K562 (cell line): ENCODE measurements around the gene ZNF546. TPM values are rescaled to one million over a fixed set of nuclear protein-coding genes. Genes with fewer than 3 reads are reported as not detected.

ENCODE experiments used
- BRCA1 ChIP-seq, 2 experiments: fragments of 450-650 bp in 1 of 2; sonication (generic) in 1 of 2; formaldehyde crosslinking in 1 of 2; IDR thresholded peaks; 2 replicates each; pipeline versions ENCODE4 v1.5.0 to v1.6.1; 2017 to 2020; ENCODE audit warnings: mild to moderate bottlenecking in 1 of 2, missing genetic modification reagents in 1 of 2
- CGGBP1 ChIP-seq: fragments of 250-450 bp; sonication (Bioruptor Pico); IDR thresholded peaks from 2 replicates; pipeline ENCODE4 v1.9.0; 2021; ENCODE audit warnings: mild to moderate bottlenecking
- CHCHD3 ChIP-seq: fragments of 250-450 bp; sonication (Bioruptor Pico); IDR thresholded peaks from 2 replicates; pipeline ENCODE4 v2.1.2; 2022; ENCODE audit warnings: mild to moderate bottlenecking
- EHMT2 ChIP-seq: fragments of 450-650 bp; IDR thresholded peaks from 2 replicates; pipeline ENCODE4 v1.6.1; 2018; ENCODE audit warnings: antibody characterized with exemption
- ELF1 ChIP-seq: fragments of 200-800 bp; sonication (Bioruptor generic); IDR thresholded peaks from 2 replicates; pipeline ENCODE4 v1.6.1; 2016; ENCODE audit warnings: missing genetic modification characterization, missing compliant biosample characterization
- ETV6 ChIP-seq, 3 experiments: fragments of 150-350 bp in 1 of 3; sonication (generic) in 1 of 3; formaldehyde crosslinking in 1 of 3; IDR thresholded peaks; 2 replicates each; pipeline versions ENCODE4 v1.6.1 to v1.8.0; 2014 to 2022; ENCODE audit warnings: borderline replicate concordance in 2 of 3, low read depth in 2 of 3, antibody characterized with exemption in 1 of 3, low read length in 1 of 3, mild to moderate bottlenecking in 1 of 3, missing genetic modification reagents in 1 of 3
- GATAD2A ChIP-seq: fragments of 450-650 bp; IDR thresholded peaks from 2 replicates; pipeline ENCODE4 v1.6.1; 2017
- HLTF ChIP-seq: fragments of 450-650 bp; IDR thresholded peaks from 2 replicates; pipeline ENCODE4 v1.6.1; 2016
- HNRNPLL ChIP-seq: fragments of 200-400 bp; formaldehyde crosslinking; IDR thresholded peaks from 2 replicates; pipeline ENCODE4 v1.6.1; 2017; ENCODE audit warnings: low read length, low read depth, mild to moderate bottlenecking; ENCODE audit not compliant: poor library complexity, severe bottlenecking
- ILK ChIP-seq: fragments of 450-650 bp; IDR thresholded peaks from 2 replicates; pipeline ENCODE4 v1.6.1; 2016; ENCODE audit warnings: missing genetic modification characterization, low read depth, mild to moderate bottlenecking, missing compliant biosample characterization, moderate library complexity, borderline replicate concordance
- KLF10 ChIP-seq: fragments of 250-450 bp; sonication (Bioruptor Pico); IDR thresholded peaks from 2 replicates; pipeline ENCODE4 v1.6.1; 2021; ENCODE audit warnings: matching md5 sums
- MYNN ChIP-seq, 2 experiments: sonication (generic); formaldehyde crosslinking in 1 of 2; IDR thresholded peaks; 2 replicates each; pipeline versions ENCODE4 v1.5.0 to v1.6.1; 2016 to 2020; ENCODE audit warnings: antibody characterized with exemption in 1 of 2, missing genetic modification reagents in 1 of 2
- NCOA4 ChIP-seq: fragments of 450-650 bp; IDR thresholded peaks from 2 replicates; pipeline ENCODE4 v1.6.1; 2018; ENCODE audit warnings: mild to moderate bottlenecking; ENCODE audit not compliant: partially characterized antibody
- NEUROD1 ChIP-seq: fragments of 150-350 bp; IDR thresholded peaks from 2 replicates; pipeline ENCODE4 v1.6.1; 2014; ENCODE audit warnings: borderline replicate concordance, low read length, low read depth; ENCODE audit not compliant: partially characterized antibody
- NFIC ChIP-seq: fragments of 450-650 bp; IDR thresholded peaks from 2 replicates; pipeline ENCODE4 v1.6.1; 2017; ENCODE audit warnings: mild to moderate bottlenecking, inconsistent platforms
- PPARD ChIP-seq: fragments of 250-450 bp; sonication (Bioruptor Pico); IDR thresholded peaks from 2 replicates; pipeline ENCODE4 v1.8.0; 2022; ENCODE audit warnings: inconsistent platforms, mild to moderate bottlenecking, moderate library complexity
- RBM39 ChIP-seq: fragments of 200-400 bp; formaldehyde crosslinking; optimal IDR thresholded peaks from 2 replicates; pipeline ENCODE3; 2018; ENCODE audit warnings: low read depth, low read length
- SAP30 ChIP-seq: fragments of 200-600 bp; sonication (generic); IDR thresholded peaks from 2 replicates; pipeline ENCODE4 v1.6.1; 2012; ENCODE audit warnings: borderline replicate concordance, low read depth, mild to moderate bottlenecking, moderate library complexity, low read length, control low read depth, inconsistent platforms; ENCODE audit not compliant: insufficient read depth, poor library complexity, severe bottlenecking
- SIRT6 ChIP-seq: IDR thresholded peaks from one replicate; pipeline ENCODE4 v1.6.1; 2012; ENCODE audit warnings: low read depth, mild to moderate bottlenecking, control low read depth, inconsistent platforms, low read length, moderate library complexity
- SNIP1 ChIP-seq: fragments of 450-650 bp; IDR thresholded peaks from 2 replicates; pipeline ENCODE4 v1.7.1; 2017; ENCODE audit warnings: low read depth, mild to moderate bottlenecking
- SRSF1 ChIP-seq: fragments of 200-400 bp; formaldehyde crosslinking; IDR thresholded peaks from 2 replicates; pipeline ENCODE4 v1.6.1; 2017; ENCODE audit warnings: mild to moderate bottlenecking, low read depth, low read length, moderate library complexity
- VEZF1 ChIP-seq: fragments of 200-800 bp; sonication (Bioruptor generic); IDR thresholded peaks from 2 replicates; pipeline ENCODE4 v1.6.1; 2017; ENCODE audit warnings: missing genetic modification characterization, missing compliant biosample characterization
- ZBTB9 ChIP-seq: fragments of 450-650 bp; formaldehyde crosslinking; IDR thresholded peaks from 2 replicates; pipeline ENCODE4 v1.4.0; 2020; ENCODE audit warnings: mild to moderate bottlenecking, moderate library complexity
- ZNF232 ChIP-seq: sonication (generic); formaldehyde crosslinking; IDR thresholded peaks from 2 replicates; pipeline ENCODE4 v1.8.0; 2022; ENCODE audit warnings: mild to moderate bottlenecking, missing genetic modification reagents
- ZNF253 ChIP-seq: fragments of 250-450 bp; sonication (Bioruptor Pico); conservative IDR thresholded peaks from 2 replicates; pipeline ENCODE4 v1.6.1; 2021; ENCODE audit warnings: mild to moderate bottlenecking
- ZNF408 ChIP-seq: fragments of 250-450 bp; sonication (Bioruptor Pico); IDR thresholded peaks from 2 replicates; pipeline ENCODE4 v1.4.0; 2020; ENCODE audit warnings: low read depth, mild to moderate bottlenecking, moderate library complexity
- polyA plus RNA-seq, 8 experiments: library from polyadenylated mRNA; depleted of rRNA in 4 of 8; stranded (reverse) in 5 of 8; unstranded in 3 of 8; fragments of >200 nt; fragmentation: Nextera tagmentation in 2 of 8; fragmentation: Illumina TruSeq in 1 of 8; extraction: Ambion mirVana in 2 of 8; extraction: Trizol in 1 of 8; gene quantifications; 2 replicates each; pipeline versions ENCODE4 v1.2.1 to v1.2.3, GENCODE V29; 2011 to 2014; ENCODE audit warnings: inconsistent platforms in 1 of 8, missing spikeins in 1 of 8
- total RNA-seq, 7 experiments: library from RNA; depleted of rRNA in 6 of 7; stranded (reverse); fragments of >200 nt in 6 of 7; fragmentation: Illumina TruSeq in 2 of 7; extraction: Trizol in 2 of 7; gene quantifications; 2 replicates each; pipeline versions ENCODE4 v1.2.1 to v1.2.3, GENCODE V29; 2011 to 2021; ENCODE audit warnings: low replicate concordance in 1 of 7

Gene ZNF546
- total and polyA plus RNA-seq, 9 of the 15 experiments (the other 6 are each of a cell fraction or from before 2014, with no cell fraction given), result 0.73 to 5.1 (median 2.2) TPM

- TF ChIP-seq GATAD2A (no peak), NFIC (peak; percentile 45; the same call in 1 of the 2 replicates), SNIP1 (no peak), SAP30 (peak; percentile 23), CGGBP1 (CRISPR knock-in tag) (no peak), RBM39 (no peak), MYNN (IDR thresholded peaks at IDR 0.05) (no peak), MYNN (CRISPR knock-in tag; IDR thresholded peaks at IDR 0.05) (no peak), SIRT6 (no peak), VEZF1 (CRISPR knock-in tag) (peak; percentile 26; the same call in 1 of the 2 replicates), NEUROD1 (peak; percentile 22), HNRNPLL (peak; percentile 72), ETV6 (IDR thresholded peaks at IDR 0.05; ENCODE audit: borderline replicate concordance in 1 of 2, low read depth in 2 of 2, low read length in 1 of 2) (no peak; a peak in 1 of 4 replicates), ETV6 (CRISPR knock-in tag; IDR thresholded peaks at IDR 0.05; ENCODE audit: borderline replicate concordance) (no peak), ELF1 (peak; percentile 71; the same call in 1 of the 2 replicates), SRSF1 (no peak), BRCA1 (IDR thresholded peaks at IDR 0.05) (no peak), BRCA1 (CRISPR knock-in tag; IDR thresholded peaks at IDR 0.05) (no peak), ILK (tag) (no peak), NCOA4 (no peak), KLF10 (no peak), ZNF408 (CRISPR knock-in tag) (no peak), HLTF (0 out of 2 replicates have a peak, but pooled peaks have one; percentile 18), CHCHD3 (CRISPR knock-in tag) (no peak), ZNF232 (CRISPR knock-in tag) (peak; percentile 80; the same call in 1 of the 2 replicates), ZBTB9 (CRISPR knock-in tag) (peak; percentile 13; the same call in 1 of the 2 replicates), ZNF253 (CRISPR knock-in tag) (no peak), PPARD (CRISPR knock-in tag) (no peak), EHMT2 (no peak)
Observed at GRCh38 chr19:39996811-39997637, at the start of gene ZNF546 (continued).
